Measurements from ENCODE around the gene CSNK1A1.
"Not testable (repeated sequence)": the region's sequence is repeated elsewhere in the genome, so short reads cannot be mapped to it uniquely, and the experiment has no call there.

The CSNK1A1 gene

GRCh38 chr5:149471406-149472183 lies 79.6 kb downstream of the CSNK1A1 start:
- no peak overlapping the region for H3K4me3 ChIP-seq (ENCODE audit: low read length)
- TF ChIP-seq CTCF (conservative IDR thresholded peaks at IDR 0.05; ENCODE audit: low read length): no peak
- peak; percentile 49 for DNase-seq (ENCODE audit: low read depth)

DNA sequence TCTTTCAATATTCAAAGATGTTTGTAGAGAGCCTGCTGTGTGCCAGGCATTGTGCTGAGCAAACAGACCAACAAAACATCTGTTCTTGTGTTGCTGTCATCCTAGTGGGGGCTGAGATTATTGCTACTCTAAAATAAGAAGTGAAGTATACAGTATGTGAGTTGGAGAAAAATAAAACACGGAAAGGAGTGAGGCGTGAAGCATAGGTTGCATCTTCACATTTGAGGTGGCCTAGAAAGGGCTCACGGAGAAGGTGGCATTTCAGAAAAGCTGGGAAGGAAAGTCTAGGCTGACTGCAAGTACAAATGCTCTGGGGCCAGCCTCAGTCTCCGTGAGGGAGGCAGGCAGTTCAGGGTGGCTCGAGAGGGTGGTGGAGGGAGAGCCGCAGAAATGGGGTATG lies 80.3 kb downstream of the CSNK1A1 start:
- no peak overlapping the region for H3K4me3 ChIP-seq (ENCODE audit: low read length)
- no peak for DNase-seq (ENCODE audit: low read depth)
- no peak for TF ChIP-seq CTCF (conservative IDR thresholded peaks at IDR 0.05; ENCODE audit: low read length)

GRCh38 chr5:149466457-149466972 lies 84.7 kb downstream of the CSNK1A1 start:
- TF ChIP-seq CTCF (conservative IDR thresholded peaks at IDR 0.05; ENCODE audit: low read length): no peak
- no peak overlapping the region for H3K4me3 ChIP-seq (ENCODE audit: low read length)
- DNase-seq (ENCODE audit: low read depth): peak; percentile 67

DNA sequence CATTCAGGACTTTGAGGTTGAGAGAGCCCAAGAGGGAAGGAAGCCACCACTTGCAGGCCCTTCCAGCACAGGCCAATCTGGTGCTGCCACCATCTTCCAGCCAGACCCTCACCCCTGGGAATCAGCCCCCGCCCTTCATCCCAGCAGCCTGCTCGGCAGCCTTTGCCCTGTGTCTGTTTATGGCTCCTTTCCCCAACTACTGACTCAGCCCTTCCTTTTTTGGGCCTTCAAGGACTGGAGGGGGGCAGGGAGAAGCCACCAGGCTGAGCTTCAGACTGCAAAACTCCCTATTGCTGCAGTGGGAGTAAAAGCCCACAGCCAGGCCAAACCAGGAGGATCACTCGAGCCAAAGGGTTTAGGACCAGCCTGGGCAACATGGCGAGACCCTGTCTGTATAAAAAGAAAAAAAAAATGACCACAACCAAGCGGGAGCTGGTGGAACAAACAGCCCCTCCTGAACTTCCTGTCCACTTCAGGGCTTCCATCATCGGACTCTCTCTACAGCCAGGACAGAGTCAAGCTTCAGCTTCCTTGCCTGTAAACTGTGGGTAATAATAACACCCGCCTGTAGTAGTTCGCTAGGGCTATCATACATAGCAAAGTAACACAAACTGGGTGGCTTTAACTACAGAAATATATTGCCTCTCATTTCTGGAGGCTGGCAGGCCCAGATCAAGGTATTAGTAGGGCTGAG lies 86.3 kb downstream of the CSNK1A1 start:
- peak; percentile 71 for DNase-seq (ENCODE audit: low read depth)
- TF ChIP-seq CTCF (conservative IDR thresholded peaks at IDR 0.05; ENCODE audit: low read length): no peak

GRCh38 chr5:149461907-149462306 lies 89.3 kb downstream of the CSNK1A1 start:
- not testable (repeated sequence) for H3K4me3 ChIP-seq (ENCODE audit: low read length)

More for the DNA sequence above, 86.3 kb downstream of the CSNK1A1 start:
- no peak overlapping the region for H3K4me3 ChIP-seq (ENCODE audit: low read length)

GRCh38 chr5:149459891-149460290 lies 91.3 kb downstream of the CSNK1A1 start:
- DNase-seq (ENCODE audit: low read depth): no peak
- TF ChIP-seq CTCF (conservative IDR thresholded peaks at IDR 0.05; ENCODE audit: low read length): no peak
- H3K4me3 ChIP-seq (ENCODE audit: low read length): no peak overlapping the region

More at GRCh38 chr5:149461907-149462306, 89.3 kb downstream of the CSNK1A1 start:
- DNase-seq (ENCODE audit: low read depth): not testable (repeated sequence)

GRCh38 chr5:149457393-149457763 lies 93.9 kb downstream of the CSNK1A1 start:
- no peak overlapping the region for H3K4me3 ChIP-seq (ENCODE audit: low read length)
- no peak for TF ChIP-seq CTCF (conservative IDR thresholded peaks at IDR 0.05; ENCODE audit: low read length)
- DNase-seq (ENCODE audit: low read depth): no peak

All from AG10803 (cell line).